Naive B cell (primary cell): ENCODE measurements around the gene RAD54L. TPM values are rescaled to one million over a fixed set of nuclear protein-coding genes. Genes with fewer than 3 reads are reported as not detected.
"Not testable (repeated sequence)": the region's sequence is repeated elsewhere in the genome, so short reads cannot be mapped to it uniquely, and the experiment has no call there.

Experiments
- ATAC-seq, 2 donors: fragments of 150-1000 bp; cut with Tn5 transposase; 2 replicates each; pipeline ENCODE4 v1.10.0; 2021; ENCODE audit warnings: low read depth in 2 of 2, mild to moderate bottlenecking in 2 of 2, moderate library complexity in 2 of 2
- DNase-seq: peaks from one replicate; pipeline ENCODE4 v3.0.0; 2022
- H3K27ac Mint-ChIP-seq, 6 donors: one replicate each; pipeline ENCODE4 v1.8.0; 2020 to 2022; ENCODE audit warnings: mild to moderate bottlenecking in 6 of 6, mixed read lengths in 6 of 6, moderate library complexity in 5 of 6, inconsistent platforms in 2 of 6
- H3K27me3 Mint-ChIP-seq, 3 donors: one replicate each; pipeline ENCODE4 v1.8.0; 2021 to 2022; ENCODE audit warnings: mixed read lengths in 3 of 3, mild to moderate bottlenecking in 1 of 3
- H3K36me3 Mint-ChIP-seq, 2 donors: one replicate each; pipeline ENCODE4 v1.8.0; 2020 to 2022; ENCODE audit warnings: mixed read lengths in 2 of 2, inconsistent platforms in 1 of 2, mild to moderate bottlenecking in 1 of 2
- H3K4me1 Mint-ChIP-seq, 3 donors: one replicate each; pipeline ENCODE4 v1.8.0; 2020 to 2022; ENCODE audit warnings: mixed read lengths in 3 of 3, inconsistent platforms in 1 of 3, mild to moderate bottlenecking in 1 of 3, moderate library complexity in 1 of 3
- H3K4me3 Mint-ChIP-seq, 8 donors: one replicate each; pipeline ENCODE4 v1.8.0; 2020 to 2022; ENCODE audit warnings: mild to moderate bottlenecking in 8 of 8, mixed read lengths in 8 of 8, moderate library complexity in 8 of 8, inconsistent platforms in 2 of 8
- H3K9me3 Mint-ChIP-seq, 7 donors: one replicate each; pipeline ENCODE4 v1.8.0; 2020 to 2022; ENCODE audit warnings: mixed read lengths in 7 of 7, mild to moderate bottlenecking in 5 of 7, inconsistent platforms in 2 of 7, moderate library complexity in 1 of 7
- polyA plus RNA-seq, 6 donors: library from polyadenylated mRNA; unstranded; fragments of 300-500 nt; fragmentation: Illumina TruSeq; gene quantifications; one replicate each; pipeline ENCODE4 v1.2.3, GENCODE V29; 2021; ENCODE audit warnings: low read depth in 6 of 6

The RAD54L gene
- polyA plus RNA-seq, 6 donors from 2014 or later: 0.84 to 1.4 TPM; not detected in 4

- Mint-ChIP-seq H3K9me3 (peaks cover 2 to 26% (median 8%) of the 10 kb centered on the region in 7 donors), H3K4me1 (peaks cover 0 to 11% (median 6%) of the 10 kb centered on the region in 3 donors), H3K27ac (peak overlapping the region in 4 of 6 donors; percentile 32 to 85 (median 44))
- H3K36me3 Mint-ChIP-seq, H3K27me3 Mint-ChIP-seq, DNase-seq, H3K4me3 Mint-ChIP-seq: not testable (repeated sequence)
- peak in 1 of 2 donors; percentile 30 for ATAC-seq
Observed at GRCh38 chr1:46325285-46326076, 77.9 kb downstream of the RAD54L start.

Other genes with a start within 250 kb of the RAD54L start
- gene PIK3R3, start 115.1 kb upstream of the RAD54L start, polyA plus RNA-seq: under 1 TPM in 3 of 6 donors, not detected in 3; 0.11 to 0.31 (median 0.25) TPM
- gene TSPAN1, start 72.7 kb upstream of the RAD54L start, polyA plus RNA-seq: not detected
- gene P3R3URF, start 71.3 kb upstream of the RAD54L start, polyA plus RNA-seq: not detected
- gene POMGNT1, start 49.3 kb upstream of the RAD54L start, polyA plus RNA-seq: 10 to 100 TPM in 5 of 6 donors, 1 to 10 TPM in 1; 4.2 to 26.6 (median 20.0) TPM
- gene LURAP1, start 44.4 kb upstream of the RAD54L start, polyA plus RNA-seq: not detected
- gene LRRC41, start 55.9 kb downstream of the RAD54L start, polyA plus RNA-seq: 10 to 100 TPM; 35.6 to 52.5 (median 46.0) TPM
- 100 to 1,000 TPM; 280 to 322 (median 304) TPM for gene UQCRH, start 55.9 kb downstream of the RAD54L start, polyA plus RNA-seq
- gene NSUN4, start 93.0 kb downstream of the RAD54L start, polyA plus RNA-seq: 10 to 100 TPM; 20.4 to 32.2 (median 23.6) TPM
- gene FAAH, start 146.6 kb downstream of the RAD54L start, polyA plus RNA-seq: 1 to 10 TPM in 1 of 6 donors, under 1 TPM in 2, not detected in 3; 0.34 to 1.4 (median 0.61) TPM
- gene DMBX1, start 242.1 kb downstream of the RAD54L start, polyA plus RNA-seq: not detected